ENCODE results near the gene PLA2G5.

DNA sequence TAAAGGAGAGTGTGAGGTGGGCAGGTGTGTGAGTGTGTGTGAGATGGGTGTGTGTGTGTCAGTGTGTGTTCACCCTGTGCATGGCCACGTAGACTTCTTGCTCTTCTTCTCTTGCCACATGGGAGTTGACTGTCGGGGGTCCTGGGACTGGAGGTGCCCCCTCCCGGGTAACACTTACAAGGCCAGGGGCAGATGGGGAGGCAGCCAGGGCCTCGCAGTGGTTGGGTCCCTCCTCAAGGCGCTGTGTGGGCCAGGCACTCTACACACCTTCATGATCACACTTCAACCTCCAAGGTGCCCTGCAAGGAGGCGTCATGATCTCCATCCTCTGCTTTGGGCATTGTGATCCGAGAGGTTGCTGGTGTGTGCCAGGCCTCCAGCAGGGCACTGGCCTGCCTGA, 71.5 kb downstream of the PLA2G5 start:
- TF ChIP-seq, protein P1, sequence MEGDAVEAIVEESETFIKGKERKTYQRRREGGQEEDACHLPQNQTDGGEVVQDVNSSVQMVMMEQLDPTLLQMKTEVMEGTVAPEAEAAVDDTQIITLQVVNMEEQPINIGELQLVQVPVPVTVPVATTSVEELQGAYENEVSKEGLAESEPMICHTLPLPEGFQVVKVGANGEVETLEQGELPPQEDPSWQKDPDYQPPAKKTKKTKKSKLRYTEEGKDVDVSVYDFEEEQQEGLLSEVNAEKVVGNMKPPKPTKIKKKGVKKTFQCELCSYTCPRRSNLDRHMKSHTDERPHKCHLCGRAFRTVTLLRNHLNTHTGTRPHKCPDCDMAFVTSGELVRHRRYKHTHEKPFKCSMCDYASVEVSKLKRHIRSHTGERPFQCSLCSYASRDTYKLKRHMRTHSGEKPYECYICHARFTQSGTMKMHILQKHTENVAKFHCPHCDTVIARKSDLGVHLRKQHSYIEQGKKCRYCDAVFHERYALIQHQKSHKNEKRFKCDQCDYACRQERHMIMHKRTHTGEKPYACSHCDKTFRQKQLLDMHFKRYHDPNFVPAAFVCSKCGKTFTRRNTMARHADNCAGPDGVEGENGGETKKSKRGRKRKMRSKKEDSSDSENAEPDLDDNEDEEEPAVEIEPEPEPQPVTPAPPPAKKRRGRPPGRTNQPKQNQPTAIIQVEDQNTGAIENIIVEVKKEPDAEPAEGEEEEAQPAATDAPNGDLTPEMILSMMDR (IDR thresholded peaks at IDR 0.05; ENCODE audit: insufficient read depth, low read depth, low read length) = no peak
- TF ChIP-seq EZH2 (IDR thresholded peaks at IDR 0.05; ENCODE audit: insufficient read depth, low read length) = no peak

Data from astrocyte (in vitro differentiated cells and primary cell).